Mesendoderm (in vitro differentiated cells): ENCODE results near the gene CACNG7.

Source experiments
- DNase-seq: peaks from one replicate; pipeline ENCODE4 v3.0.0; 2013
- H2AK5ac ChIP-seq: 2 replicates; pipeline ENCODE4 v1.6.1; 2013; ENCODE audit warnings: low read length, inconsistent platforms
- H2BK120ac ChIP-seq: 2 replicates; pipeline ENCODE4 v1.6.1; 2013; ENCODE audit warnings: low read depth, mild to moderate bottlenecking, low read length, moderate library complexity, mixed read lengths
- H2BK15ac ChIP-seq: replicated peaks from 2 replicates; pipeline ENCODE4 v1.6.1; 2013; ENCODE audit warnings: low read depth, mild to moderate bottlenecking, moderate library complexity
- H2BK5ac ChIP-seq: 2 replicates; pipeline ENCODE4 v1.6.1; 2013; ENCODE audit warnings: low read length, inconsistent platforms
- H3K18ac ChIP-seq: 2 replicates; pipeline ENCODE4 v1.6.1; 2013; ENCODE audit warnings: mild to moderate bottlenecking, low read length, mixed read lengths
- H3K23ac ChIP-seq: one replicate; pipeline ENCODE4 v1.6.1; 2013; ENCODE audit warnings: low read length
- H3K27ac ChIP-seq: 2 replicates; pipeline ENCODE4 v1.5.1; 2013; ENCODE audit warnings: low read depth, mild to moderate bottlenecking, inconsistent platforms, low read length, moderate library complexity
- H3K27me3 ChIP-seq: 2 replicates; pipeline ENCODE4 v1.6.1; 2013; ENCODE audit warnings: low read length, control low read depth, mild to moderate bottlenecking, inconsistent platforms; ENCODE audit not compliant: insufficient read depth, poor library complexity
- H3K36me3 ChIP-seq: 2 replicates; pipeline ENCODE4 v1.6.1; 2013; ENCODE audit warnings: low read length, inconsistent platforms; ENCODE audit not compliant: control insufficient read depth, insufficient read depth
- H3K4ac ChIP-seq: one replicate; pipeline ENCODE4 v1.6.1; 2013; ENCODE audit warnings: low read depth, mild to moderate bottlenecking, low read length, moderate library complexity
- H3K4me1 ChIP-seq: 2 replicates; pipeline ENCODE4 v1.6.1; 2013; ENCODE audit warnings: low read depth, low read length, inconsistent platforms; ENCODE audit not compliant: control insufficient read depth
- H3K4me2 ChIP-seq: 2 replicates; pipeline ENCODE4 v1.6.1; 2013; ENCODE audit warnings: low read length
- H3K4me3 ChIP-seq: 2 replicates; pipeline ENCODE4 v1.5.1; 2013; ENCODE audit warnings: mild to moderate bottlenecking, low read length
- H3K56ac ChIP-seq: one replicate; pipeline ENCODE4 v1.6.1; 2013; ENCODE audit warnings: low read length
- H3K79me1 ChIP-seq: 2 replicates; pipeline ENCODE4 v1.6.1; 2013; ENCODE audit warnings: low read length, inconsistent platforms
- H3K79me2 ChIP-seq: 2 replicates; pipeline ENCODE4 v1.6.1; 2013; ENCODE audit warnings: mild to moderate bottlenecking, low read length; ENCODE audit not compliant: control insufficient read depth, insufficient read depth
- H3K9ac ChIP-seq: 2 replicates; pipeline ENCODE4 v1.6.1; 2013; ENCODE audit warnings: low read length, inconsistent platforms
- H4K5ac ChIP-seq: one replicate; pipeline ENCODE4 v1.6.1; 2013; ENCODE audit warnings: low read length
- H4K8ac ChIP-seq: one replicate; pipeline ENCODE4 v1.6.1; 2013; ENCODE audit warnings: low read depth, mild to moderate bottlenecking, control low read depth, low read length, moderate library complexity
- WGBS: extraction: QIAGEN DNeasy Blood & Tissue Kit; methylation state at CpG from one replicate; pipeline ENCODE4 v1.1.7; 2013; ENCODE audit warnings: low lambda C conversion rate, missing lambda C conversion rate; ENCODE audit not compliant: insufficient coverage; ENCODE audit errors: extremely low coverage; 5-methylcytosine and 5-hydroxymethylcytosine counted together

Gene CACNG7

GRCh38 chr19:53881482-53882390 is 27.3 kb upstream of the CACNG7 start, which contains the start of gene PRKCG:
Gene PRKCG, plus strand, starts transcription at chr19:53882197. Its CDS starts 298 bp downstream, at chr19:53882495.
- no CpG with 5 or more reads among the region's 49 CpGs for WGBS
- peak within 1 kb of the TSS; percentile 89 for H3K4me2 ChIP-seq
- peak within 1 kb of the TSS; percentile 59 for H3K9ac ChIP-seq
- no peak within 1 kb of the TSS for H3K27ac ChIP-seq
- no peaks in the 10 kb centered on the region for H3K36me3 ChIP-seq
- H3K79me2 ChIP-seq = no peaks in the 10 kb centered on the region
- H3K79me1 ChIP-seq = no peaks in the 10 kb centered on the region
- no peak within 1 kb of the TSS for H2AK5ac ChIP-seq
- H2BK15ac ChIP-seq = no peak within 1 kb of the TSS
- H3K27me3 ChIP-seq = peaks cover 3% of the 10 kb centered on the region
- H3K4me3 ChIP-seq = no peak within 1 kb of the TSS
- H2BK5ac ChIP-seq = no peak within 1 kb of the TSS
- H4K8ac ChIP-seq = no peak within 1 kb of the TSS
- H3K4ac ChIP-seq = no peak within 1 kb of the TSS
- peaks cover 5% of the 10 kb centered on the region for H3K4me1 ChIP-seq
- H2BK120ac ChIP-seq = no peak within 1 kb of the TSS
- H4K5ac ChIP-seq = no peak within 1 kb of the TSS
- peak; percentile 69 for DNase-seq
- peak within 1 kb of the TSS; percentile 80 for H3K56ac ChIP-seq
- no peak within 1 kb of the TSS for H3K18ac ChIP-seq
- no peak within 1 kb of the TSS for H3K23ac ChIP-seq

- no peak overlapping the region for H3K18ac ChIP-seq
Observed at GRCh38 chr19:53882391-53883050, 26.6 kb upstream of the CACNG7 start.

GRCh38 chr19:53883231-53883661 is 25.8 kb upstream of the CACNG7 start:
- Histone ChIP-seq H3K18ac (no peak overlapping the region), H3K4ac (no peak overlapping the region), H2BK5ac (no peak overlapping the region), H3K4me3 (no peak overlapping the region), H3K4me1 (peaks cover 5% of the 10 kb centered on the region), H3K56ac (no peak overlapping the region), H3K9ac (no peak overlapping the region), H4K8ac (no peak overlapping the region), H3K79me1 (no peaks in the 10 kb centered on the region), H2BK120ac (no peak overlapping the region), H3K27ac (no peak overlapping the region), H3K4me2 (no peak overlapping the region), H3K79me2 (no peaks in the 10 kb centered on the region), H2BK15ac (no peak overlapping the region), H3K27me3 (peaks cover 3% of the 10 kb centered on the region), H2AK5ac (no peak overlapping the region), H3K23ac (no peak overlapping the region), H4K5ac (no peak overlapping the region), H3K36me3 (no peaks in the 10 kb centered on the region)
- DNase-seq = no peak
- WGBS = no CpG with 5 or more reads among the region's 19 CpGs

More at GRCh38 chr19:53882391-53883050, 26.6 kb upstream of the CACNG7 start:
- Histone ChIP-seq H3K79me1 (no peaks in the 10 kb centered on the region), H3K9ac (peak overlapping the region; percentile 13), H2AK5ac (no peak overlapping the region), H3K4ac (no peak overlapping the region), H3K4me1 (peaks cover 5% of the 10 kb centered on the region), H3K23ac (no peak overlapping the region), H3K4me3 (no peak overlapping the region), H3K79me2 (no peaks in the 10 kb centered on the region), H2BK5ac (no peak overlapping the region), H2BK15ac (no peak overlapping the region), H3K27me3 (peaks cover 3% of the 10 kb centered on the region), H3K36me3 (no peaks in the 10 kb centered on the region), H3K56ac (peak overlapping the region; percentile 15), H3K27ac (no peak overlapping the region), H4K5ac (no peak overlapping the region), H2BK120ac (no peak overlapping the region), H3K4me2 (peak overlapping the region; percentile 64), H4K8ac (no peak overlapping the region)
- no peak for DNase-seq
- no CpG with 5 or more reads among the region's 18 CpGs for whole genome bisulfite sequencing

- no CpG with 5 or more reads among the region's 11 CpGs for WGBS
- H2BK15ac ChIP-seq = no peak overlapping the region
- H3K4me1 ChIP-seq = peaks cover 5% of the 10 kb centered on the region
- peaks cover 3% of the 10 kb centered on the region for H3K27me3 ChIP-seq
- no peak overlapping the region for H3K4ac ChIP-seq
- DNase-seq = no peak
- H3K27ac ChIP-seq = no peak overlapping the region
- H3K18ac ChIP-seq = no peak overlapping the region
- no peak overlapping the region for H3K23ac ChIP-seq
- H2BK5ac ChIP-seq = no peak overlapping the region
- H4K5ac ChIP-seq = no peak overlapping the region
- peak overlapping the region; percentile 19 for H3K9ac ChIP-seq
- H3K56ac ChIP-seq = no peak overlapping the region
- no peak overlapping the region for H3K4me2 ChIP-seq
- no peaks in the 10 kb centered on the region for H3K79me1 ChIP-seq
- H2AK5ac ChIP-seq = no peak overlapping the region
- H3K36me3 ChIP-seq = no peaks in the 10 kb centered on the region
- no peak overlapping the region for H4K8ac ChIP-seq
- no peak overlapping the region for H2BK120ac ChIP-seq
- no peaks in the 10 kb centered on the region for H3K79me2 ChIP-seq
- no peak overlapping the region for H3K4me3 ChIP-seq
Observed at GRCh38 chr19:53883741-53884140, 25.3 kb upstream of the CACNG7 start.

- WGBS = no CpG with 5 or more reads among the region's 12 CpGs
- H3K4me3 ChIP-seq = no peak overlapping the region
Observed at GRCh38 chr19:53884256-53884655, 24.8 kb upstream of the CACNG7 start.

More at GRCh38 chr19:53884256-53884655, 24.8 kb upstream of the CACNG7 start:
- Histone ChIP-seq H3K18ac (no peak overlapping the region), H3K36me3 (no peaks in the 10 kb centered on the region), H3K27me3 (peaks cover 3% of the 10 kb centered on the region), H3K4me1 (peaks cover 5% of the 10 kb centered on the region), H2BK5ac (no peak overlapping the region), H2BK120ac (no peak overlapping the region), H4K8ac (no peak overlapping the region), H4K5ac (no peak overlapping the region), H3K79me2 (no peaks in the 10 kb centered on the region), H3K9ac (no peak overlapping the region), H3K27ac (no peak overlapping the region), H3K4me2 (no peak overlapping the region), H3K56ac (no peak overlapping the region), H3K23ac (no peak overlapping the region), H3K79me1 (no peaks in the 10 kb centered on the region), H3K4ac (no peak overlapping the region), H2BK15ac (no peak overlapping the region), H2AK5ac (no peak overlapping the region)
- DNase-seq = no peak
